Measurements from ENCODE around the gene SLC22A23.

DNA sequence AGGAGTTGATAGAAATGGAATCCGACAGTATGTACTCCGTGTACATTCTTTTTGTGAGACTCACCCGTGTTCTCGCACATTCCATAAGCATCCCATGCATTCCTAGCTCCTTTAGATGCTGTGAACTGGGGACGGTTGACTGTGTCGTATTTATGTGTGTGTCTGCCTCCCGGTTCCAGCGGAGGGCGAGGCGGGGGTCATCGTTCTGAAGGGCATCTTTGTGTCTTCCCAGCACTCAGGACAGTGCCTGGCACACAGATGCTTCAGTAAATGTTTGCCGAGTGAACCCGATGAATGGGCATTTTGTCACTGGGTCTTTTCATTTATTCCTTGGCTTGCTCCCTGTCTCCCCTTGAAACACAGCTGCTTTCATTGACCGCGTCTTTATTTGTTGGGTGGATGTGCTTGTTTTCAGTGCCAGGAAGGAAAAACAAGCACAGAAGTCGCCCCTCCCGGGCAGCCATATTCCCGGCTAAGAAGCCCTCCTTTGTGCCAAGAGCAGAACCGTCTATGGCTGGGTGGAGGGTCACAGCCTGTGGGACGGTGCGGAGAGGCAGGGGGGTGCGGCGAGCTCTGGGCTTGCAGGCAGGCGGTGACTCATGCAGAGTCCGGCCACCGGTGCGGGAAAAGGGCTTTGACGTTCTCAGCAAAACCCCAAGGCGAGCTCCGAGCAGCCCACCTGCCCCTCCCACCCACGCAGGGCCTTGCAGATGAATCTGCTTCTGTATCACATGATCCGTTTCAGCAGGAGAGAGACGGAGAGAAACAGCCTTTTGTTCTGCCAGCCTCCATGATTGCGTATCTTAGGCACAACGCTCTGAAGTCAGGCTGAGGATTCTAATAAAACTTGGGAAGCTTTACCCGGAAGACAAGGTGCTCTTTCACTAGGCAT, 209.3 kb downstream of the SLC22A23 start:
- TF ChIP-seq CTCF (conservative IDR thresholded peaks at IDR 0.05; ENCODE audit: low read length) (no peak), EZH2phosphoT487 (IDR thresholded peaks at IDR 0.05; ENCODE audit: borderline replicate concordance, low read depth, low read length) (no peak)
